Loucy (cell line): ENCODE measurements around the gene DGCR8.

Experiments
- CTCF ChIP-seq: fragments of 200-600 bp; sonication (generic); conservative IDR thresholded peaks from 2 replicates; pipeline ENCODE4 v1.5.1; 2014; ENCODE audit warnings: mild to moderate bottlenecking, antibody characterized with exemption, low read length
- EZH2phosphoT487 ChIP-seq: fragments of 200-600 bp; IDR thresholded peaks from 2 replicates; pipeline ENCODE4 v1.6.1; 2018; ENCODE audit warnings: antibody characterized with exemption, mild to moderate bottlenecking, moderate library complexity, borderline replicate concordance

DNA sequence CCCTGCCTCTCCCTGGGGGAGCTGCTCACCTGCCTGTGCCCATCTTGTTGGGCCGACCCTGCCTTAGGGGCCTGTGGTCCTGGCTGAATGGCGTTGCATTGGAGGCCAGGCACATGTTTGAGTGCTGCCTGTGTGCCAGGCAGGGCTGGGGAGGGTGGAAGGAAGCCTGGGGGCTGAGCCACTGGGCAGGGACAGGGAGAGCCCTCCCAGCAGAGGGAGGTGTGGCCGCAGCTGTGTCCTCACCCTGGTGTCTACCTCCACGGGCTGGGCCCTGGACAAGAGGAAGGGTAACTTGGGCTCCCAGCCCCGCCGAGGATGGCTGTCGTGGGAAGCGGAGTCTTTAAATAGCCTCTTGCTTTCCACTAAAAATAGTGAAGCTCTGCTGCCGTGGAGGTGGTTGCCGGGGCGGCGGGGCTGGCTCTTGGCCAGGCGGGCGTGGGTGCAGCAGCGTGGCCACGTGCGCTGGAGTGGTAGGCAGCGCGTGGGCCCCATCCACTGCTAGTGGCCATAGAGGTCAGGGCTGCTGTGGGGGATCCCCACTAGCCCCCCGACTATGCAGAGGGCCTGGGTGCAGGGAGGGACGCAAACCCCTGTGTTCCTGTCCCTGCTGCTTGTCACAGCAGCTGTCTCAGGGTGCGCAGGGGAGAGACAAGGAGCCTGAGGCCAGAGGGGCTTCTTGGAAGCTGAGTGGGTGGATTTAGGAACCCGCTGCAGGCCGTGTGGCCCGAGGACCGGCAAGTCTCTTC lies 57.8 kb downstream of the DGCR8 start:
- no peak for TF ChIP-seq CTCF
- TF ChIP-seq EZH2phosphoT487 = no peak
